Smooth muscle cell of the coronary artery (primary cell): ENCODE results near the gene NAV3. TPM values are rescaled to one million over a fixed set of nuclear protein-coding genes. Genes with fewer than 3 reads are reported as not detected.

ENCODE experiments used
- total RNA-seq: library from RNA; depleted of rRNA; stranded (reverse); fragments of >200 nt; gene quantifications from 2 replicates; pipeline ENCODE4 v1.2.3, GENCODE V29; 2014; ENCODE audit warnings: low replicate concordance

NAV3 gene, protein sequence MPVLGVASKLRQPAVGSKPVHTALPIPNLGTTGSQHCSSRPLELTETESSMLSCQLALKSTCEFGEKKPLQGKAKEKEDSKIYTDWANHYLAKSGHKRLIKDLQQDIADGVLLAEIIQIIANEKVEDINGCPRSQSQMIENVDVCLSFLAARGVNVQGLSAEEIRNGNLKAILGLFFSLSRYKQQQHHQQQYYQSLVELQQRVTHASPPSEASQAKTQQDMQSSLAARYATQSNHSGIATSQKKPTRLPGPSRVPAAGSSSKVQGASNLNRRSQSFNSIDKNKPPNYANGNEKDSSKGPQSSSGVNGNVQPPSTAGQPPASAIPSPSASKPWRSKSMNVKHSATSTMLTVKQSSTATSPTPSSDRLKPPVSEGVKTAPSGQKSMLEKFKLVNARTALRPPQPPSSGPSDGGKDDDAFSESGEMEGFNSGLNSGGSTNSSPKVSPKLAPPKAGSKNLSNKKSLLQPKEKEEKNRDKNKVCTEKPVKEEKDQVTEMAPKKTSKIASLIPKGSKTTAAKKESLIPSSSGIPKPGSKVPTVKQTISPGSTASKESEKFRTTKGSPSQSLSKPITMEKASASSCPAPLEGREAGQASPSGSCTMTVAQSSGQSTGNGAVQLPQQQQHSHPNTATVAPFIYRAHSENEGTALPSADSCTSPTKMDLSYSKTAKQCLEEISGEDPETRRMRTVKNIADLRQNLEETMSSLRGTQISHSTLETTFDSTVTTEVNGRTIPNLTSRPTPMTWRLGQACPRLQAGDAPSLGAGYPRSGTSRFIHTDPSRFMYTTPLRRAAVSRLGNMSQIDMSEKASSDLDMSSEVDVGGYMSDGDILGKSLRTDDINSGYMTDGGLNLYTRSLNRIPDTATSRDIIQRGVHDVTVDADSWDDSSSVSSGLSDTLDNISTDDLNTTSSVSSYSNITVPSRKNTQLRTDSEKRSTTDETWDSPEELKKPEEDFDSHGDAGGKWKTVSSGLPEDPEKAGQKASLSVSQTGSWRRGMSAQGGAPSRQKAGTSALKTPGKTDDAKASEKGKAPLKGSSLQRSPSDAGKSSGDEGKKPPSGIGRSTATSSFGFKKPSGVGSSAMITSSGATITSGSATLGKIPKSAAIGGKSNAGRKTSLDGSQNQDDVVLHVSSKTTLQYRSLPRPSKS (N-terminal part only)
- 39.5 and 102 TPM in 2 replicates for total RNA-seq

GRCh38 chr12:77830583-77831351, at the start of gene NAV3:
Gene NAV3, plus strand, starts transcription at chr12:77830894. Its CDS starts 568 bp downstream, at chr12:77831462.

